Measurements from ENCODE around the gene SF3A2.

DNA sequence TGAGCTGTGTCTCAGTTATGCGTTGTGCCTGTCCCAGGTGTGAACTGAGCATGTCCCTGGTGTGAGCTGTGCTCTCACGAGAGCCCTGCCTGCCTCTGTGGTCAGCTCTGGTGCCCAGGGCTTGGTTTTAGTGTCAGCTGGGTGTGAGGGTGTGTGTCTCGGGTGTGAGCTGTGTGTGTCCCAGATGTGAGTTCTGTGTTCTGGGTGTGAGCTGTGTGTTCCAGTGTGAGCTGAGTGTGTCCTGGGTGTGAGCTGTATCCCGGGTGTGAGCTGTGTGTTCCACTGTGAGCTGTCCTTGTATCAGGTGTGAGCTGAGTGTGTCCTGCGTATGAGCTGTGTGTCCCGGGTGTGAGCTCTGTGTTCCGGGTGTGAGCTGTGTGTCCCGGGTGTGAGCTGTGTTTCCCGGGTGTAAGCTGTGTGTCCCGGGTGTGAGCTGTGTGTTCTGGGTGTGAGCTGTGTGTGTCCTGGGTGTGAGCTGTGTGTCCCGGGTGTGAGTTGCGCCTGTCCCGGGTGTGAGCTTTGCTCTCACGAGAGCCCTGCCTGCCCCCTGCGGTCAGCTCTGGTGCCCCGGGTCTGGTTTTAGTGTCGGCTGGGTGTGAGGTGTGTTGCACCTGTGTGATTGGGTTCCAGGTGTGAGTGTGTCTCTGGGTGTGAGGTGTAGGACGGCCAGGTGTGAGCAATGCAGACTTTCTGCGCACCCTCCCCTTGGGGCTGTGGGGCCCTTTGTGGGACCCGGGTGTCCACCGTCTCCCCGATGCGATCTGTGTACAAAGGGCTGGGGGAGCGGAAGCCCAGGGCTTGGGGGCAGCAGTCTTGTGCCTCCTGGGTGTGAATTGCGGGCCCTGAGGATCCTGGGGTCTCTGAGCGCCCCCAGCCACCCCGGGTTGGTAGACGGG, 52.4 kb downstream of the SF3A2 start:
- TF ChIP-seq, protein P1, sequence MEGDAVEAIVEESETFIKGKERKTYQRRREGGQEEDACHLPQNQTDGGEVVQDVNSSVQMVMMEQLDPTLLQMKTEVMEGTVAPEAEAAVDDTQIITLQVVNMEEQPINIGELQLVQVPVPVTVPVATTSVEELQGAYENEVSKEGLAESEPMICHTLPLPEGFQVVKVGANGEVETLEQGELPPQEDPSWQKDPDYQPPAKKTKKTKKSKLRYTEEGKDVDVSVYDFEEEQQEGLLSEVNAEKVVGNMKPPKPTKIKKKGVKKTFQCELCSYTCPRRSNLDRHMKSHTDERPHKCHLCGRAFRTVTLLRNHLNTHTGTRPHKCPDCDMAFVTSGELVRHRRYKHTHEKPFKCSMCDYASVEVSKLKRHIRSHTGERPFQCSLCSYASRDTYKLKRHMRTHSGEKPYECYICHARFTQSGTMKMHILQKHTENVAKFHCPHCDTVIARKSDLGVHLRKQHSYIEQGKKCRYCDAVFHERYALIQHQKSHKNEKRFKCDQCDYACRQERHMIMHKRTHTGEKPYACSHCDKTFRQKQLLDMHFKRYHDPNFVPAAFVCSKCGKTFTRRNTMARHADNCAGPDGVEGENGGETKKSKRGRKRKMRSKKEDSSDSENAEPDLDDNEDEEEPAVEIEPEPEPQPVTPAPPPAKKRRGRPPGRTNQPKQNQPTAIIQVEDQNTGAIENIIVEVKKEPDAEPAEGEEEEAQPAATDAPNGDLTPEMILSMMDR (IDR thresholded peaks at IDR 0.05): no peak
- no peak for TF ChIP-seq POLR2A (IDR thresholded peaks at IDR 0.05)
